PC-3 (cell line): ENCODE results near the gene NSG2. TPM values are rescaled to one million over a fixed set of nuclear protein-coding genes. Genes with fewer than 3 reads are reported as not detected.

ENCODE experiments used
- ATAC-seq: fragments of 200-7000 bp; cut with Tn5 transposase; 2 replicates; pipeline ENCODE4 v1.9.1; 2020; ENCODE audit warnings: mild to moderate bottlenecking, moderate library complexity
- BruUV-seq: library from RNA; stranded (reverse); fragments of 400-500 nt; replicated peaks from 2 replicates; lab custom pipeline; 2021; lab: Mats Ljungman, UMichigan
- CTCF ChIA-PET: fragments of 300-600 bp; sonication (Branson Sonifier 250); formaldehyde crosslinking; loops from one replicate; lab custom pipeline; 2022; ENCODE audit warnings: antibody characterized with exemption; lab: Charles Lee
- POLR2A ChIA-PET: fragments of 300-600 bp; sonication (Branson Sonifier 250); formaldehyde crosslinking; loops from one replicate; lab custom pipeline; 2022; ENCODE audit warnings: antibody characterized with exemption; ENCODE audit not compliant: unreplicated experiment; lab: Charles Lee
- DNase-seq: peaks from one replicate; pipeline ENCODE4 v3.0.0-alpha.2; 2015
- H2AFZ ChIP-seq: fragments of 300-600 bp; sonication (generic); 2 replicates; pipeline ENCODE4 v1.6.0; 2016; ENCODE audit warnings: antibody characterized with exemption, low read length
- H3F3A ChIP-seq: fragments of 300-600 bp; sonication (generic); one replicate; pipeline ENCODE4 v1.6.0; 2017; ENCODE audit warnings: antibody characterized with exemption, low read length, control low read depth, mild to moderate bottlenecking; ENCODE audit not compliant: unreplicated experiment
- H3K27ac ChIP-seq: fragments of 300-600 bp; sonication (generic); 2 replicates; pipeline ENCODE4 v1.5.1; 2016; ENCODE audit warnings: mild to moderate bottlenecking, low read length
- H3K27me3 ChIP-seq: fragments of 300-600 bp; sonication (generic); 2 replicates; pipeline ENCODE4 v1.6.1; 2016; ENCODE audit warnings: low read length, mixed read lengths
- H3K36me3 ChIP-seq: fragments of 300-600 bp; sonication (generic); 2 replicates; pipeline ENCODE4 v1.6.1; 2016; ENCODE audit warnings: low read depth, mixed run types, low read length, mixed read lengths
- H3K4me1 ChIP-seq: fragments of 300-600 bp; sonication (generic); 2 replicates; pipeline ENCODE4 v1.5.1; 2016; ENCODE audit warnings: low read length; ENCODE audit not compliant: insufficient read depth
- H3K4me2 ChIP-seq: fragments of 300-600 bp; sonication (generic); 2 replicates; pipeline ENCODE4 v1.6.0; 2016; ENCODE audit warnings: low read length
- H3K4me3 ChIP-seq: fragments of 300-600 bp; sonication (generic); 2 replicates; pipeline ENCODE4 v1.5.1; 2016; ENCODE audit warnings: mild to moderate bottlenecking, low read length, mixed read lengths
- H3K79me2 ChIP-seq: fragments of 300-600 bp; sonication (generic); 2 replicates; pipeline ENCODE4 v1.6.1; 2017; ENCODE audit warnings: low read length, mixed read lengths
- H3K9ac ChIP-seq: fragments of 300-600 bp; sonication (generic); 2 replicates; pipeline ENCODE4 v1.6.0; 2016; ENCODE audit warnings: mild to moderate bottlenecking, low read length
- H3K9me2 ChIP-seq: fragments of 300-600 bp; sonication (generic); replicated peaks from 2 replicates; pipeline ENCODE4 v1.6.1; 2016; ENCODE audit warnings: mixed run types, low read length, mixed read lengths
- H3K9me3 ChIP-seq: fragments of 300-600 bp; sonication (generic); 2 replicates; pipeline ENCODE4 v1.6.1; 2016; ENCODE audit warnings: low read length, mixed read lengths
- H4K20me1 ChIP-seq: fragments of 300-600 bp; sonication (generic); 2 replicates; pipeline ENCODE4 v1.6.1; 2016; ENCODE audit warnings: low read length, mixed read lengths
- EZH2 ChIP-seq: fragments of 300-600 bp; sonication (generic); IDR thresholded peaks from one replicate; pipeline ENCODE4 v1.6.1; 2017; ENCODE audit warnings: antibody characterized with exemption, mild to moderate bottlenecking, low read length; ENCODE audit not compliant: unreplicated experiment
- EZH2phosphoT487 ChIP-seq: fragments of 300-600 bp; sonication (generic); IDR thresholded peaks from 2 replicates; pipeline ENCODE4 v1.6.1; 2018; ENCODE audit warnings: mild to moderate bottlenecking, antibody characterized with exemption, low read length, borderline replicate concordance
- intact Hi-C: fragments of 100-400 bp; cut with micrococcal nuclease; formaldehyde crosslinking; loops from 2 replicates; pipeline ENCODE4 v1.9.0; 2023
- total RNA-seq: library from RNA; depleted of rRNA; stranded (reverse); fragments of >200 nt; gene quantifications from 2 replicates; pipeline ENCODE4 v1.2.3, GENCODE V29; 2014
- TF ChIP-seq, protein P1 (sequence below): fragments of 300-600 bp; sonication (generic); conservative IDR thresholded peaks from 2 replicates; pipeline ENCODE4 v1.5.1; 2017; ENCODE audit warnings: antibody characterized with exemption, low read depth, mild to moderate bottlenecking, low read length

NSG2 gene
- total RNA-seq, 1 experiment from 2014 or later = 0.07 TPM

GRCh38 chr5:174094857-174095606 is 49.5 kb downstream of the NSG2 start:
- H3F3A ChIP-seq = no peaks in the 10 kb centered on the region
- ChIA-PET CTCF (no interaction called here), POLR2A (no interaction called here)
- no peak for ATAC-seq
- H3K9me2 ChIP-seq = no peaks in the 10 kb centered on the region
- no peaks in the 10 kb centered on the region for H4K20me1 ChIP-seq
- no TSS peak for BruUV-seq
- TF ChIP-seq, protein P1, sequence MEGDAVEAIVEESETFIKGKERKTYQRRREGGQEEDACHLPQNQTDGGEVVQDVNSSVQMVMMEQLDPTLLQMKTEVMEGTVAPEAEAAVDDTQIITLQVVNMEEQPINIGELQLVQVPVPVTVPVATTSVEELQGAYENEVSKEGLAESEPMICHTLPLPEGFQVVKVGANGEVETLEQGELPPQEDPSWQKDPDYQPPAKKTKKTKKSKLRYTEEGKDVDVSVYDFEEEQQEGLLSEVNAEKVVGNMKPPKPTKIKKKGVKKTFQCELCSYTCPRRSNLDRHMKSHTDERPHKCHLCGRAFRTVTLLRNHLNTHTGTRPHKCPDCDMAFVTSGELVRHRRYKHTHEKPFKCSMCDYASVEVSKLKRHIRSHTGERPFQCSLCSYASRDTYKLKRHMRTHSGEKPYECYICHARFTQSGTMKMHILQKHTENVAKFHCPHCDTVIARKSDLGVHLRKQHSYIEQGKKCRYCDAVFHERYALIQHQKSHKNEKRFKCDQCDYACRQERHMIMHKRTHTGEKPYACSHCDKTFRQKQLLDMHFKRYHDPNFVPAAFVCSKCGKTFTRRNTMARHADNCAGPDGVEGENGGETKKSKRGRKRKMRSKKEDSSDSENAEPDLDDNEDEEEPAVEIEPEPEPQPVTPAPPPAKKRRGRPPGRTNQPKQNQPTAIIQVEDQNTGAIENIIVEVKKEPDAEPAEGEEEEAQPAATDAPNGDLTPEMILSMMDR = no peak
- TF ChIP-seq EZH2phosphoT487 (no peak), EZH2 (no peak)
- no peak overlapping the region for H3K4me2 ChIP-seq
- no peaks in the 10 kb centered on the region for H3K4me1 ChIP-seq
- H3K36me3 ChIP-seq = no peaks in the 10 kb centered on the region
- no peak overlapping the region for H3K9ac ChIP-seq
- intact Hi-C loops = no loop called here
- H3K9me3 ChIP-seq = no peaks in the 10 kb centered on the region
- no peak overlapping the region for H3K27ac ChIP-seq
- H2AFZ ChIP-seq = no peak overlapping the region
- peaks cover 65% of the 10 kb centered on the region for H3K27me3 ChIP-seq
- no peak overlapping the region for H3K4me3 ChIP-seq
- no peaks in the 10 kb centered on the region for H3K79me2 ChIP-seq
- no peak for DNase-seq

DNA sequence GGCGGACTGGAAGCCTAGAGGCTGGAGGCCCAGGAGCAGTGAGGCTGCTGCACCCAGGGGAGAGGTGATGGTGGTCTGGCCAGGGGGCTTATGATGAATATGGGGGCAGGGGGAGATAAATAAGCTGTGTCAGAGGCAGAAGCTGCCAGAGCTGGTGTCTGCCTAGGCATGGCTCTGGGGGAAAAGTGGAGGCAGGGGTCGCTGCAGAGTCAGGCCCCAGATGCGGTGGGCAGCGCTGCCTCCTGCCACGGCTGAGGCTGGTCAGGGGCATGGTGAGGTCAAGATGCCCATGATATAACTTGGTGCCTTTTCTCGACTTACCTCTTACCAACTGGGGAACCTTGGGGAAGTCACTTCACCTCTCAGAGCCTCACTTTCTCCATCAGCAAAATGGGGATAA is 51.1 kb downstream of the NSG2 start:
- TF ChIP-seq, protein P1 = 0 out of 2 replicates have a peak, but pooled peaks have one; percentile 12
- no peak for TF ChIP-seq EZH2
- Histone ChIP-seq H3K79me2 (no peaks in the 10 kb centered on the region), H3K9ac (no peak overlapping the region), H3K27ac (no peak overlapping the region), H3K9me3 (no peaks in the 10 kb centered on the region), H3K4me3 (no peak overlapping the region), H3K4me2 (no peak overlapping the region), H3K36me3 (no peaks in the 10 kb centered on the region), H3F3A (no peaks in the 10 kb centered on the region), H3K9me2 (no peaks in the 10 kb centered on the region), H3K27me3 (peaks cover 71% of the 10 kb centered on the region), H3K4me1 (no peaks in the 10 kb centered on the region), H4K20me1 (no peaks in the 10 kb centered on the region), H2AFZ (no peak overlapping the region)
- ChIA-PET POLR2A (no interaction called here), CTCF (no interaction called here)
- DNase-seq (no peak), ATAC-seq (no peak)
- no TSS peak for BruUV-seq
- intact Hi-C loops = no loop called here

GRCh38 chr5:174097486-174098185 is 52.1 kb downstream of the NSG2 start:
- Histone ChIP-seq H3K4me1 (no peaks in the 10 kb centered on the region), H3K4me3 (no peak overlapping the region), H3K27me3 (peaks cover 69% of the 10 kb centered on the region), H3K9me3 (no peaks in the 10 kb centered on the region), H3K79me2 (no peaks in the 10 kb centered on the region), H2AFZ (no peak overlapping the region), H4K20me1 (no peaks in the 10 kb centered on the region), H3K9ac (no peak overlapping the region), H3K27ac (no peak overlapping the region), H3F3A (no peaks in the 10 kb centered on the region), H3K36me3 (no peaks in the 10 kb centered on the region), H3K9me2 (no peaks in the 10 kb centered on the region), H3K4me2 (no peak overlapping the region)
- peak; percentile 67 for ATAC-seq
- intact Hi-C loops = no loop called here
- no TSS peak for BruUV-seq
- ChIA-PET POLR2A (no interaction called here), CTCF (no interaction called here)
- TF ChIP-seq EZH2 (no peak), EZH2phosphoT487 (no peak)
- TF ChIP-seq, protein P1 = no peak
- peak; percentile 25 for DNase-seq
